ENCODE results near the gene STUB1. TPM values are rescaled to one million over a fixed set of nuclear protein-coding genes. Genes with fewer than 3 reads are reported as not detected.

Gene STUB1
- total and polyA plus RNA-seq, 10 of the 15 experiments (the other 5 are each of a cell fraction or from before 2014, with no cell fraction given) = 4.2 to 136 (median 67.1) TPM

DNA sequence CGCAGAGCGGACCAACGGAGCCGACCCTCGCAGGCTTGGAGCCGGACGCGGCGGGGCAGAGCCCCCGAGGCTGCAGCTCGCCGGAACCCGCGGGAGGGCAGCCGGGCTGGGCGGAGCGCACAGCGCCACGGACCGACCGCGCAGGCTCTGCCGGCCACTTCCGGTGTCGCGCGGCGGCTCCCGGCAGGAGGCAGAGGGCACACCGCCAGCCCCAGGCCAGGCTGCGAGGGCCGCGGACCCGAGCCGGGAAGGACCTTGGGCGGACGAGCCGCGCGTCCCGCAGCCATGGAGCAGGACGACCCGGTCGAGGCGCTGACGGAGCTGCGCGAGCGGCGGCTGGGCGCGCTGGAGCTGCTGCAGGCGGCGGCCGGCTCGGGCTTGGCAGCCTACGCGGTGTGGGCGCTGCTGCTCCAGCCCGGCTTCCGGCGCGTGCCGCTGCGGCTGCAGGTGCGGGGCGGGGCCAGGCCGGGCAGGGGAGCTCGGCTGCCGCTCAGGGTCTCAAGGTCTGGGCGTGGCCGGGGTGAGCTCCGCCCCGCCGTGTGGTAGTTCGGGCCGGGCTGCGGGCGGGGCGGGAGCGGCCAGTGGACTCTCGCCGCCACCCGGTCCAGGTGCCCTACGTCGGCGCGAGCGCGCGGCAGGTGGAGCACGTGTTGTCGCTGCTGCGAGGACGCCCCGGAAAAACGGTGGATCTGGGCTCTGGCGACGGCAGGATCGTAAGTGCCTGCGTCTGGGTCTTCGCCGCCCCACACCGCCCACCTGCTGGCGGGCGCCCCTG is 41.0 kb downstream of the STUB1 start, which contains the start of gene ANTKMT (continued):
- peak; percentile 96 for TF ChIP-seq ZNF207 (IDR thresholded peaks at IDR 0.05; ENCODE audit: borderline replicate concordance)
- no peak for TF ChIP-seq ZBED1 (IDR thresholded peaks at IDR 0.05; ENCODE audit: borderline replicate concordance)
- no peak for TF ChIP-seq NBN (IDR thresholded peaks at IDR 0.05)
- no peak for TF ChIP-seq WRNIP1 (IDR thresholded peaks at IDR 0.05; ENCODE audit: borderline replicate concordance, low read depth, low read length)
- TF ChIP-seq, protein P1, sequence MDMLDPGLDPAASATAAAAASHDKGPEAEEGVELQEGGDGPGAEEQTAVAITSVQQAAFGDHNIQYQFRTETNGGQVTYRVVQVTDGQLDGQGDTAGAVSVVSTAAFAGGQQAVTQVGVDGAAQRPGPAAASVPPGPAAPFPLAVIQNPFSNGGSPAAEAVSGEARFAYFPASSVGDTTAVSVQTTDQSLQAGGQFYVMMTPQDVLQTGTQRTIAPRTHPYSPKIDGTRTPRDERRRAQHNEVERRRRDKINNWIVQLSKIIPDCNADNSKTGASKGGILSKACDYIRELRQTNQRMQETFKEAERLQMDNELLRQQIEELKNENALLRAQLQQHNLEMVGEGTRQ (IDR thresholded peaks at IDR 0.05; ENCODE audit: borderline replicate concordance, low read depth, low read length) = no peak
- no peak for TF ChIP-seq MEF2B (IDR thresholded peaks at IDR 0.05; ENCODE audit: partially characterized antibody, poor library complexity, severe bottlenecking)
- no peak for TF ChIP-seq NFYA (IDR thresholded peaks at IDR 0.05; ENCODE audit: borderline replicate concordance, low read depth, low read length)
- TF ChIP-seq, protein P2, sequence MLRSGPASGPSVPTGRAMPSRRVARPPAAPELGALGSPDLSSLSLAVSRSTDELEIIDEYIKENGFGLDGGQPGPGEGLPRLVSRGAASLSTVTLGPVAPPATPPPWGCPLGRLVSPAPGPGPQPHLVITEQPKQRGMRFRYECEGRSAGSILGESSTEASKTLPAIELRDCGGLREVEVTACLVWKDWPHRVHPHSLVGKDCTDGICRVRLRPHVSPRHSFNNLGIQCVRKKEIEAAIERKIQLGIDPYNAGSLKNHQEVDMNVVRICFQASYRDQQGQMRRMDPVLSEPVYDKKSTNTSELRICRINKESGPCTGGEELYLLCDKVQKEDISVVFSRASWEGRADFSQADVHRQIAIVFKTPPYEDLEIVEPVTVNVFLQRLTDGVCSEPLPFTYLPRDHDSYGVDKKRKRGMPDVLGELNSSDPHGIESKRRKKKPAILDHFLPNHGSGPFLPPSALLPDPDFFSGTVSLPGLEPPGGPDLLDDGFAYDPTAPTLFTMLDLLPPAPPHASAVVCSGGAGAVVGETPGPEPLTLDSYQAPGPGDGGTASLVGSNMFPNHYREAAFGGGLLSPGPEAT (IDR thresholded peaks at IDR 0.05; ENCODE audit: low read depth) = no peak
- no peak for TF ChIP-seq PAX5 (IDR thresholded peaks at IDR 0.05; ENCODE audit: borderline replicate concordance, low read depth, low read length)
- TF ChIP-seq, protein P3, sequence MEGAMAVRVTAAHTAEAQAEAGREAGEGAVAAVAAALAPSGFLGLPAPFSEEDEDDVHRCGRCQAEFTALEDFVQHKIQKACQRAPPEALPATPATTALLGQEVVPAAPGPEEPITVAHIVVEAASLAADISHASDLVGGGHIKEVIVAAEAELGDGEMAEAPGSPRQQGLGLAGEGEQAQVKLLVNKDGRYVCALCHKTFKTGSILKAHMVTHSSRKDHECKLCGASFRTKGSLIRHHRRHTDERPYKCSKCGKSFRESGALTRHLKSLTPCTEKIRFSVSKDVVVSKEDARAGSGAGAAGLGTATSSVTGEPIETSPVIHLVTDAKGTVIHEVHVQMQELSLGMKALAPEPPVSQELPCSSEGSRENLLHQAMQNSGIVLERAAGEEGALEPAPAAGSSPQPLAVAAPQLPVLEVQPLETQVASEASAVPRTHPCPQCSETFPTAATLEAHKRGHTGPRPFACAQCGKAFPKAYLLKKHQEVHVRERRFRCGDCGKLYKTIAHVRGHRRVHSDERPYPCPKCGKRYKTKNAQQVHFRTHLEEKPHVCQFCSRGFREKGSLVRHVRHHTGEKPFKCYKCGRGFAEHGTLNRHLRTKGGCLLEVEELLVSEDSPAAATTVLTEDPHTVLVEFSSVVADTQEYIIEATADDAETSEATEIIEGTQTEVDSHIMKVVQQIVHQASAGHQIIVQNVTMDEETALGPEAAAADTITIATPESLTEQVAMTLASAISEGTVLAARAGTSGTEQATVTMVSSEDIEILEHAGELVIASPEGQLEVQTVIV (IDR thresholded peaks at IDR 0.05; ENCODE audit: borderline replicate concordance, partially characterized antibody) = peak; percentile 68
- peak; percentile 28; the same call in 1 of the 2 replicates for TF ChIP-seq NRF1 (conservative IDR thresholded peaks at IDR 0.05; ENCODE audit: low read depth, low read length)
- TF ChIP-seq, protein P4, sequence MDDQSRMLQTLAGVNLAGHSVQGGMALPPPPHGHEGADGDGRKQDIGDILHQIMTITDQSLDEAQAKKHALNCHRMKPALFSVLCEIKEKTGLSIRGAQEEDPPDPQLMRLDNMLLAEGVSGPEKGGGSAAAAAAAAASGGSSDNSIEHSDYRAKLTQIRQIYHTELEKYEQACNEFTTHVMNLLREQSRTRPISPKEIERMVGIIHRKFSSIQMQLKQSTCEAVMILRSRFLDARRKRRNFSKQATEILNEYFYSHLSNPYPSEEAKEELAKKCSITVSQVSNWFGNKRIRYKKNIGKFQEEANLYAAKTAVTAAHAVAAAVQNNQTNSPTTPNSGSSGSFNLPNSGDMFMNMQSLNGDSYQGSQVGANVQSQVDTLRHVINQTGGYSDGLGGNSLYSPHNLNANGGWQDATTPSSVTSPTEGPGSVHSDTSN (IDR thresholded peaks at IDR 0.05; ENCODE audit: insufficient replicate concordance, low read depth, low read length) = peak; percentile 45
- TF ChIP-seq, protein P5, sequence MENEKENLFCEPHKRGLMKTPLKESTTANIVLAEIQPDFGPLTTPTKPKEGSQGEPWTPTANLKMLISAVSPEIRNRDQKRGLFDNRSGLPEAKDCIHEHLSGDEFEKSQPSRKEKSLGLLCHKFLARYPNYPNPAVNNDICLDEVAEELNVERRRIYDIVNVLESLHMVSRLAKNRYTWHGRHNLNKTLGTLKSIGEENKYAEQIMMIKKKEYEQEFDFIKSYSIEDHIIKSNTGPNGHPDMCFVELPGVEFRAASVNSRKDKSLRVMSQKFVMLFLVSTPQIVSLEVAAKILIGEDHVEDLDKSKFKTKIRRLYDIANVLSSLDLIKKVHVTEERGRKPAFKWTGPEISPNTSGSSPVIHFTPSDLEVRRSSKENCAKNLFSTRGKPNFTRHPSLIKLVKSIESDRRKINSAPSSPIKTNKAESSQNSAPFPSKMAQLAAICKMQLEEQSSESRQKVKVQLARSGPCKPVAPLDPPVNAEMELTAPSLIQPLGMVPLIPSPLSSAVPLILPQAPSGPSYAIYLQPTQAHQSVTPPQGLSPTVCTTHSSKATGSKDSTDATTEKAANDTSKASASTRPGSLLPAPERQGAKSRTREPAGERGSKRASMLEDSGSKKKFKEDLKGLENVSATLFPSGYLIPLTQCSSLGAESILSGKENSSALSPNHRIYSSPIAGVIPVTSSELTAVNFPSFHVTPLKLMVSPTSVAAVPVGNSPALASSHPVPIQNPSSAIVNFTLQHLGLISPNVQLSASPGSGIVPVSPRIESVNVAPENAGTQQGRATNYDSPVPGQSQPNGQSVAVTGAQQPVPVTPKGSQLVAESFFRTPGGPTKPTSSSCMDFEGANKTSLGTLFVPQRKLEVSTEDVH (IDR thresholded peaks at IDR 0.05; ENCODE audit: low read depth, partially characterized antibody) = no peak
- no peak for TF ChIP-seq NR2C2 (IDR thresholded peaks at IDR 0.05; ENCODE audit: borderline replicate concordance, control insufficient read depth, insufficient read length, low read depth)
- TF ChIP-seq, protein P6, sequence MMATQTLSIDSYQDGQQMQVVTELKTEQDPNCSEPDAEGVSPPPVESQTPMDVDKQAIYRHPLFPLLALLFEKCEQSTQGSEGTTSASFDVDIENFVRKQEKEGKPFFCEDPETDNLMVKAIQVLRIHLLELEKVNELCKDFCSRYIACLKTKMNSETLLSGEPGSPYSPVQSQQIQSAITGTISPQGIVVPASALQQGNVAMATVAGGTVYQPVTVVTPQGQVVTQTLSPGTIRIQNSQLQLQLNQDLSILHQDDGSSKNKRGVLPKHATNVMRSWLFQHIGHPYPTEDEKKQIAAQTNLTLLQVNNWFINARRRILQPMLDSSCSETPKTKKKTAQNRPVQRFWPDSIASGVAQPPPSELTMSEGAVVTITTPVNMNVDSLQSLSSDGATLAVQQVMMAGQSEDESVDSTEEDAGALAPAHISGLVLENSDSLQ (IDR thresholded peaks at IDR 0.05) = peak; percentile 55
- TF ChIP-seq YBX1 (IDR thresholded peaks at IDR 0.05) = no peak
- no peak for TF ChIP-seq ZNF622 (IDR thresholded peaks at IDR 0.05)
